Iris pigment epithelial cell (primary cell): ENCODE results near the gene GATA2.

Experiments
- DNase-seq: peaks from one replicate; pipeline ENCODE4 v3.0.0-alpha.2; 2011; ENCODE audit warnings: low read depth

The GATA2 gene

DNA sequence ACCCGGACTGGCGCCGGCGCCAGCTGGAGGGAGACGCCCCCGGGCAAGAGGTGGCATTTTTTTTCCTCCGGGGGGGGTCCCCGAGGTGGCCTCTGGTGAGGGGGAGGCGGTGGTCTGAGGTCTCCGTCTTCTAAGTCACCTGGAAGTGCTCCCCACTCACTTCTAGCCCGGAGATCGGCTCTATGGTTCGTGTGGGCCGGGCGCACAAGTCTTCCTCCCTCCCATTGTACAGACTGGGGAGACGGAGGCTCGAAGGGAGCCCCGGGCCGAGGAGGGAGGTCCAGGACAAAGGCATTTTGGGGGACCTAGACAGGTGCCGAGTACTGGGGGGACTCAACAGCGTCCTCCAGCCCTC lies 4.4 kb downstream of the GATA2 start:
- DNase-seq = no peak

- peak; percentile 94 for DNase-seq
Measured at GRCh38 chr3:128487813-128488635, 5.0 kb downstream of the GATA2 start.

DNA sequence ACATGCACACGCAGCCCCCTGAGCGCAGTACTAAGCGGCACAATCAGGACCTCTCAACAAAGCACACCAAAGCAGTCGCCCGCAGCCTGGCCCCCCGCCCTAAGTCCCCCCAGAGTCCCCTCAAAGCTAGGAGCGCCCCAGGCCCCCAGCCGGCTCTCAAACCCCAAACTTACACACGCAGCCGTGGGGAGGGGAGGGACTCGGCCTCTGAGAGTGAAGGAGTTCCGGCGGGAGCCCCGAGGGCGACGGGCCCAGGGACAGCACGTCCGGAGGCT lies 5.5 kb downstream of the GATA2 start:
- no peak for DNase-seq

DNA sequence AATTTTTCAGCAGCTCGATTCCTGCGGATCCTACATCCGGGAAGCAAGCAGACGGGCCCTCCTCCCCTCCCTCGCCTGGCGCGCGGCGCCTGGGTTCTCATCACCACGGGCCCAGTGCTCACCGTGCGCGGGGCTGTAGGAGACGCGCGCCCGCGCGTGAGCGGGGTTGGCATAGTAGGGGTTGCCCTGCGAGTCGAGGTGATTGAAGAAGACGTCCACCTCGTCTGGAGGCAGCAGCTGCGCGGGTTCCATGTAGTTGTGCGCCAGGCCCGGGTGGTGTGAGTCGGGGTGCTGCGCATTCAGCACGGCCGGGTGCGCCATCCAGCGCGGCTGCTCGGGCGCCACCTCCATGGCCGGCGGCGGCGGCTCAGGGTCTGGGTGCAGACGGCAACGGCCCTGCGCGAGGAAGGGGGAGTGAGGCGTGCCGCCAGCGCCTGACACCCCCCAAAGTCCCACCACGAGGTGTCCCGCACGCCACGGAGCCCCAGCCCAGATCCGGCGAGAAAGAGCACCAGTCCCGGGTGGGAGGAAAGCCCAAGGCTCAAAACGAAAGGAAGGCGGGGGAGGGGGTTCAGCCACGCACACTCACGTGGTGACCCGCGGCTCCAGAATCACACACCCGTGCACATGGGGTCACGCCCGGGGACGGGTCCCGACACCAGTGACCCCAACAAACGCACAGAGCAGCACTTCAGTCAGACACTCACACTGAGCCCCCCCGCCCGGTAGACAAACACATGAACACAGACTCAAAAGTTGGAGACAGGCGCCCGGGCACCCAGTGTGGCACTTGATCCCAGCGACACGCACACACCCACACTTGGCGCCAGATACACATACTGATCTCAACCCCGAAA lies 6.1 kb downstream of the GATA2 start:
- DNase-seq = peak; percentile 66

DNA sequence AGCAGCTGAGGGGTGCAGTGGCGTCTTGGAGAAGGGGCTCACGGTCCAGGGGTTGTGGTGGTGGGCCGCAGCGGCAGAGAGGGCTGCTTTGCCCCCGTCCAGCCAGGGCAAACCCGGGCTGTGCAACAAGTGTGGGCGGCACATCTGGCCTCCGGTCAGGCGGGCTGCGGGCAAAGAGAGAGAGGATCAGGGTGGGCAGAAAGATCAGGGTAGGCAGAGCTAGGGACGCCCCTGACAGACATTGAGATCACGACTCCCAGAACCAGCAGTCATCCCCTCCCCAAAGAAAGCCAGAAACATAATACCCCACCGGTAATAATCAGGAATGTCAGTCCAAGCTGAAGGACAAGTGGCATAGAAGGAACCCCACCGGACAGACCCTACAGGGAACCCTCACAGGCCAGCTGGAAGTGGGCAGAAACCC lies 6.8 kb downstream of the GATA2 start:
- no peak for DNase-seq

GRCh38 chr3:128485282-128486204 lies 7.5 kb downstream of the GATA2 start:
- DNase-seq = no peak

DNA sequence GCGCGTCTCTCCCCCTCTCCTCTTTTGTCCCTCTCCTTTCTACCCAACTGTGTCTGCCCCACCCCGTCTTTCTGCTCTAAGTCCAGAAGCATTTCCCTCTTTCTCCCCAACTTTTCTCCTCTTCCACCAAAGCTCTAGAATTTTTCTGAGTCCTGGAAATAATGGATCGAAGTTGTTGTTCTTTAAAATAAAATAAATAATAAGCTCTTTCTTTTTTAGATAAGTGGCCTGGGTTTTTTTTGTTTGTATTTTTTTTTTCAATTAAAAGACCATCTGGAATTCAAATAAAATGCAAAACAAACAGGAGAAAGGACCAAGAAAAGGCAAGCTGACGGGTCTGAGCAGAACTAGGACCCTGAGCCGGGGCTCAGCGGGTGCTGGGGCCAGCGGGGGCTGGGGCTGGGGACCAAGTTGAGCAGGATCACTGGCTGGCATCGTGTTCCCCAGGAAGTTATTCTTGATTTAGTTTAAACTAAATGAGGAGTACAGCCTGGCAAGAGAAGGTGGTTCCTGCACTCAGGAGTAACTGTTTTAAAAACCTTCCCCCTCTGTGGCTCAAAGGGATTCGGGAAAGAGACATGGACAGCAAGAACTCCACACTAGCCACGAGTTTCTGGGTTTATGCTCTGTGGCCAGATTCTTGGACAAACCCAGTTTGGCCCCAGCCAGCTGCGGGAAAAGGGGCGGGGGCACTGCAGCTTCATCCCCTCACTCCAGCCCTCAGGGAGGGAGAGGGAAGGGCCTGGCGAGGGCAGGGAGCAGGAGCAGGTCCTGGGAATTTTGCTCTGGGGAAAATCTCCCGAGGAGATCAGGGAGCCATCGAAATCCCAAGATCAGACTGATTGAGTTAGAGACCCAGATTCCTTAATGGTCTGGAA lies 8.4 kb downstream of the GATA2 start:
- no peak for DNase-seq

DNA sequence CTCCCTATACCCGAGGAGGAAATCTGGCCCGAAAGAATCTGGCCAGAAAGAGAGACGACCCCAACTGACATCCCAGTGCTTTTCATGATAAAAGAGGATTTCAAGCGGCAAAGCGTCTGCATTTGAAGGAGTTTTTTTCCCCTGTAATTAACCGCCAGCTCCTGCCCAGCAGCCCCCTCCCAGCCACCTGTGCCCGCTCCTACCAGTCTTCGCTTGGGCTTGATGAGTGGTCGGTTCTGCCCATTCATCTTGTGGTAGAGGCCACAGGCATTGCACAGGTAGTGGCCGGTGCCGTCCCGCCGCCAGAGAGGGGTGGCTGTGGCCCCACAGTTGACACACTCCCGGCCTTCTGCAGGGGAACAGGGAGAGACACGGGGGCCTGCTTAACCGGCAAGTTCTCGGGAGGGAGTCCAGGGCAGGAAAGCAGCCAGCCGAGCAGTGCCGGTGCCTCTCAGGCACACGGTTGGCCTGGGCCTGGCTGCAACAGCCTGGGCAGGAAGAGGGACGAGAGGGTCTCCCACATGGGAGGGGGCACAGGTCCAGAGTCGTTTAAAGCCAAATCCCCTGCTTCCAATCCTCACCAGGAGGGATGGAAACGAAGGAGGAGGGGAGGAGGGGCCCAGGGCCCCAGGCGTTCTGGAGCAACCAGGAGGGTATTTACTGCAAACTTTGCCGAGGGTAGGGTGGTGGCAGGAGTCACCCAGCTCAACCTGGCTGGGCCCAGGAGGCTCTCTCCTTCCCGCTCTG lies 9.2 kb downstream of the GATA2 start:
- no peak for DNase-seq

- peak; percentile 80 for DNase-seq
Measured at GRCh38 chr3:128482666-128483656, 10.0 kb downstream of the GATA2 start.

- DNase-seq = peak; percentile 59
Measured at GRCh38 chr3:128482175-128482574, 10.8 kb downstream of the GATA2 start.

DNA sequence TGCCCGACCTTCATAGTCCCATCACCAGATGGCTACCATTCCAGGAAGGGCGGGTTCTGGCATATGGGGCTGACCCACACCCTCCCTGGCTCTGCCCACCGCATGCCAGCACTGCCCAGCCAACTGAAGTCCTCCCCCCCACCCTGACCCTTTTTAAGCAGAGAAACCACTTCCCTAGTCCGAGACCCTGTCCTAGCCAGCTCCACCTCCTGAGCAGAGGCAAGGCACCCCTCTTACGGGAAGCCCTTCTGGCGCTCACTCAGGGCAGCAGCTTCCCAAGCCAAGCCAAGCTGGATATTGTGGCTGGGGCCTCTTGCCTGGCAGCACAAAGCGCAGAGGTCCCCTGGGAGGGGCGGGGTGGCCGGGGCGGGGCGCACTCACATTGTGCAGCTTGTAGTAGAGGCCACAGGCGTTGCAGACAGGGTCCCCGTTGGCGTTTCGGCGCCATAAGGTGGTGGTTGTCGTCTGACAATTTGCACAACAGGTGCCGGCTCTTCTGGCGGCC lies 11.5 kb downstream of the GATA2 start:
- no peak for DNase-seq

GRCh38 chr3:128480717-128481437 lies 12.1 kb downstream of the GATA2 start:
- DNase-seq = no peak

DNA sequence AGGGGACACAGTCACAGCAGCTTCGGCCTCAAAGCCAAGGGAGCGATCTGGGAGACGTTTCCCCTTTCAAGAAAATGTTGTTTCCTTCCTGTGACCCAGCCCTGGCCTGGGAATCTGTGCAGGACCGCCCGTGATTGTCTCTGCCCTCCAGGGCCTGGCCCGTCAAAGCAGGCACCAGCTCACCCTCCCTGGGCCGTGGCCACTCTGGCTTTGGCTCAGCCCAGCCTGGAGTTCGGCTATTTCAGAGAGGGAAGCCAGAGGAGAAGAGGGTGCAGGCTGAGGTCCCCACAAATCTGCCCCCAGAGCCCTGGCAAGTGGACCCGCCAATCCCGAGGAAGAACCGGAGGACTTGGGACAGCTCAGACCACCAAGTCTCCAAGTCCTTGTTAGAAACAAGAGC lies 12.7 kb downstream of the GATA2 start:
- no peak for DNase-seq

- DNase-seq = no peak
Measured at GRCh38 chr3:128479558-128480086, 13.4 kb downstream of the GATA2 start.

DNA sequence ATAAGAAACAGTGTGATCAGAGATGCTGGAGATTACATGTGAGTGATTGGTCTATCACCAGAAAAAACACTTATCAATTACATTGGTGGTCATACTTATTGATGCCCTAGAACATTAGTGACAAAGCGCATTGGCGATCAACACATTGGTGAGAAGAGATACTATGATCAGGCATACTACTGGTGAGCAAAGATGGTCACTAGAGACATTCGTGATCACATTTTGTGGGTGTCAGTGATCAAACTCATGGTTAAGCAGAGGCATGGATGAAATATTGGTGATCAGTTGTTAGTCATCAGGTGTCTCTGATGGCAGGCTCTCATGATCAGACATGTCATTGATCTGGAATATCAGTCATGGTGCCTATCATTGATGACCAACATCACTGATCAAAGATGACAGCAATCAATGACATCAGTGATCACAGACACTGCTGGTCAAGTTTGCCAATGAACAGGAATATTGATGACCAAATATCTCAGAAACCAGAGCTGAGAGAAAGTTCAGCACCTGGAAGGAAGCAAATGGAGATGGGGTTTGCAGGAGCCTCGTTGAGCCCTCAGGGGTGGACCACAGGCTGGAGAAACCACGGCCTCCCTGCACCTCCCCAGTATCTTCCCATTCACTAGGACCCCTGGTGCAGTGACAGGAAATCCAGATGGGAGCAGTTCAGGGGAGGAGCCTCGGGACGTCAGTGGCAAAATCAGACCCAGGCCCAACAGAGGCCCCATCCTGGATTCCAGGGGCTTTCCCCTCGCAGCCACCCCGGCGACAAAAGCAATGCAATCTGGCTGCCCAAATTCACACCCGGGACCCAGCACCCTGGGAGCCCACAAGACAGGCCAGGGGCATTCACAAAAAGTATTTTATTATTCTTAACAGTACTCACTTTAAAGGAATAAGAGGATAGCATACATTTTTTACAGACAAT lies 14.2 kb downstream of the GATA2 start:
- no peak for DNase-seq

GRCh38 chr3:128476659-128477058 lies 16.3 kb downstream of the GATA2 start:
- DNase-seq = no peak

DNA sequence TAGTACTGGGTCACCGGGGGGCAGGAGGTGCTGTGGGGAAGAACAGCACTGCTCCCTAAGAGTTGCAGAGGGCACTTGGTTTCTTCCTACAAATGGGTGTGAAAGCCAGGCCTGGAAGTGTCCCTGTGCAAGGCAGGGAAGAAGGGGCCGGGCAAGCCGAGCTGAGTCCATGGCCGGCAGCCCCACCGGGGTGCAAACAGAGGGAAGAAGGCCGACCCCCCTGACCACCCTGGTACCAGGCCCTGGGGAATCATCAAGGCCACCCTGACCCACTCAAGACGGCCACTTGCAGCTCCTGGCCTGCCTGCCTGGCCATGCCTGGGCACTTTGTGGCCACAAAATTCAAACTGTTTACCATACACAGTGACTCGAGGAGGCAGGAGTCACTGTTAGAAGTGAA lies 17.6 kb downstream of the GATA2 start:
- DNase-seq = no peak
